Transverse colon (tissue), 4 donors: ENCODE data around the gene MANSC4.

ENCODE experiments used
- CTCF ChIP-seq, 5 experiments: fragments of 200-600 bp in 3 of 5; fragments of 450-650 bp in 2 of 5; sonication (generic) in 3 of 5; IDR thresholded peaks; 1 replicate in 2 of 5; 2 replicates in 3 of 5; pipeline ENCODE4 v1.5.1; 2016 to 2017; ENCODE audit warnings: antibody characterized with exemption in 5 of 5, inconsistent platforms in 3 of 5, mild to moderate bottlenecking in 2 of 5, moderate library complexity in 1 of 5
- EP300 ChIP-seq: sonication (generic); formaldehyde crosslinking; IDR thresholded peaks from one replicate; pipeline ENCODE4 v1.6.1; 2017; ENCODE audit warnings: antibody characterized with exemption, low read depth
- POLR2A ChIP-seq: fragments of 450-650 bp; IDR thresholded peaks from one replicate; pipeline ENCODE4 v1.6.1; 2016; ENCODE audit warnings: antibody characterized with exemption, mild to moderate bottlenecking, moderate library complexity
- POLR2AphosphoS5 ChIP-seq, 3 donors: sonication (generic); formaldehyde crosslinking; IDR thresholded peaks; one replicate each; pipeline ENCODE4 v1.6.1; 2016; ENCODE audit warnings: antibody characterized with exemption in 3 of 3

GRCh38 chr12:27778206-27778605, 1.8 kb downstream of the MANSC4 start:
- TF ChIP-seq POLR2AphosphoS5 (IDR thresholded peaks at IDR 0.05) = no peak
- no peak for TF ChIP-seq CTCF (IDR thresholded peaks at IDR 0.05)
- TF ChIP-seq POLR2A = no peak
- TF ChIP-seq EP300 = no peak
